Heart right ventricle (tissue), 16 donors: ENCODE results near the gene SORD. TPM values are rescaled to one million over a fixed set of nuclear protein-coding genes. Genes with fewer than 3 reads are reported as not detected.
A peak's percentile ranks its signal among the peaks of the same experiment; 100 is the strongest.
"Not testable (repeated sequence)": the region's sequence is repeated elsewhere in the genome, so short reads cannot be mapped to it uniquely, and the experiment has no call there.

Source experiments
- ATAC-seq, 8 donors: fragments of 200-7000 bp; cut with Tn5 transposase; one replicate each; pipeline ENCODE4 v1.9.1; 2020; ENCODE audit warnings: mild to moderate bottlenecking in 8 of 8, moderate library complexity in 8 of 8, moderate number of reproducible peaks in 1 of 8
- DNase-seq, 2 donors: peaks; one replicate each; pipeline ENCODE4 v3.0.0-alpha.2; 2020
- H3K27ac ChIP-seq, 10 donors: fragments of 200-600 bp; sonication (generic) in 2 of 10; one replicate each; pipeline versions ENCODE4 v1.5.0 to v1.8.0; 2020 to 2022; ENCODE audit warnings: mild to moderate bottlenecking in 3 of 10
- H3K27me3 ChIP-seq, 7 donors: fragments of 200-600 bp; one replicate each; pipeline ENCODE4 v1.8.0; 2021 to 2022; ENCODE audit warnings: mild to moderate bottlenecking in 2 of 7
- H3K36me3 ChIP-seq, 9 donors: fragments of 200-600 bp; sonication (generic) in 1 of 9; one replicate each; pipeline versions ENCODE4 v1.5.0 to v1.8.0; 2020 to 2022; ENCODE audit warnings: mild to moderate bottlenecking in 2 of 9
- H3K4me1 ChIP-seq, 9 donors: fragments of 200-600 bp; sonication (generic) in 1 of 9; one replicate each; pipeline versions ENCODE4 v1.5.0 to v1.8.0; 2020 to 2022; ENCODE audit warnings: mild to moderate bottlenecking in 4 of 9
- H3K4me3 ChIP-seq, 10 donors: fragments of 200-600 bp; sonication (generic) in 2 of 10; one replicate each; pipeline versions ENCODE4 v1.5.0 to v1.8.0; 2020 to 2022; ENCODE audit warnings: mild to moderate bottlenecking in 7 of 10, moderate library complexity in 2 of 10
- H3K9me3 ChIP-seq, 11 donors: fragments of 200-600 bp in 10 of 11; sonication (generic) in 2 of 11; one replicate each; pipeline versions ENCODE4 v1.5.0 to v1.8.0; 2013 to 2022; ENCODE audit warnings: mild to moderate bottlenecking in 2 of 11, control low read depth in 1 of 11, moderate library complexity in 1 of 11
- WGBS, 2 donors: extraction: QIAGEN DNeasy Blood & Tissue Kit; methylation state at CpG; one replicate each; pipeline ENCODE4 v1.1.7; 2013; ENCODE audit warnings: inconsistent platforms in 1 of 2; 5-methylcytosine and 5-hydroxymethylcytosine counted together
- intact Hi-C, 10 donors: fragments of 100-400 bp; cut with DNase I; formaldehyde crosslinking; loops; one replicate each; pipeline versions ENCODE4 v1.11.1 to v1.14.2; 2022
- polyA plus RNA-seq, 2 donors: library from polyadenylated mRNA; stranded (reverse); fragments of 200-250 nt; gene quantifications; one replicate each; pipeline ENCODE4 v1.2.3, GENCODE V29; 2013
- total RNA-seq, 10 donors: library from RNA; stranded (reverse); fragmentation: NEBNext Ultra II Directional in 3 of 10; extraction: Animal tissue kit (Norgen Biotek cat#: 25700) in 3 of 10; gene quantifications; one replicate each; pipeline versions ENCODE4 v1.2.1 to v1.2.4, GENCODE V29; 2021 to 2023
- TF ChIP-seq, protein P1 (sequence below), 9 donors: fragments of 200-600 bp; sonication (generic) in 2 of 9; IDR thresholded peaks; one replicate each; pipeline versions ENCODE4 v1.5.0 to v1.8.0; 2021 to 2022; ENCODE audit warnings: antibody characterized with exemption in 9 of 9, mild to moderate bottlenecking in 5 of 9, moderate library complexity in 1 of 9
- donor health status: Arrhythmogenic right ventricular cardiomyopathy.
- donor health status: ischemic (EF 13 %, LVEDD 7.1; RV severe dilation, severe dysfunction).
- donor health status: healthy with polysubstance abuse.
- donor health status: DM: no; HTN: yes; CAD: no.
- donor health status: DM: no; HTN: no; CAD: no.
- donor health status: ischemic (EF 25% LVEDD 6.9; RV normal size, moderate dysfunction).
- donor health status: ischemic (EF 25% LVEDD 5.7; RV mildly dilated, moderate dysfunction).
- donor health status: healthy.
- donor health status: DM: yes; HTN: yes; CAD: no.
- donor health status: Ischemic cardiomyopathy.
- donor health status: ischemic (EF 35%, LVEDD 5.7; RV mildly dilated, moderate dysfunction).
- donor health status: nonischemic (EF 11% LVEDD 7.7; RV severe dilation, severe dysfunction).
- donor health status: DM: yes; HTN: yes; CAD: no.
- donor health status: PGD.
- donor health status: ischemic (EF 29% LVEDD 5.4; RV normal size, mild dysfunction).
- donor health status: nonischemic (EF 23%, LVEDD 6.1; RV moderate dilation, normal function).

SORD gene
- total and polyA plus RNA-seq, 12 donors, result 2.2 to 15.2 (median 11.1) TPM

DNA sequence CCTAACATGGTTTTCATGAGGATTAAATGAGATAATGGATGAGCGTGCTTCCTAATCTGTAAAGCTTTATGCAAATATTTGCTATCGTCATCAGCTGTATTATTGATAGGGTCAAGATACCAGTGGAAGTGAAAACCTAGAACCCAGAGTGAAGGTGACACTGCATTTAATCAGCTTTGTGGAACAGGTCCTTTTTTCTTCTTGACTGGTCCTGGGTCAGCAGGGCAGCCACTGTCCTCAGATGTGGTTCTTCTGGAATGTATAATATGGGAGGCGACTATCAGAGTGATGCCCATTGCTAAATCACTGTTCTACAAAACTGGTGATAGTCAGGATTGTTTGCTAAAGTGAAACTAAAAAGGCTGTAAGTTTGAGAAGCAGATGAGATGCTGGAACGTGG, 41.4 kb downstream of the SORD start:
- TF ChIP-seq, protein P1, sequence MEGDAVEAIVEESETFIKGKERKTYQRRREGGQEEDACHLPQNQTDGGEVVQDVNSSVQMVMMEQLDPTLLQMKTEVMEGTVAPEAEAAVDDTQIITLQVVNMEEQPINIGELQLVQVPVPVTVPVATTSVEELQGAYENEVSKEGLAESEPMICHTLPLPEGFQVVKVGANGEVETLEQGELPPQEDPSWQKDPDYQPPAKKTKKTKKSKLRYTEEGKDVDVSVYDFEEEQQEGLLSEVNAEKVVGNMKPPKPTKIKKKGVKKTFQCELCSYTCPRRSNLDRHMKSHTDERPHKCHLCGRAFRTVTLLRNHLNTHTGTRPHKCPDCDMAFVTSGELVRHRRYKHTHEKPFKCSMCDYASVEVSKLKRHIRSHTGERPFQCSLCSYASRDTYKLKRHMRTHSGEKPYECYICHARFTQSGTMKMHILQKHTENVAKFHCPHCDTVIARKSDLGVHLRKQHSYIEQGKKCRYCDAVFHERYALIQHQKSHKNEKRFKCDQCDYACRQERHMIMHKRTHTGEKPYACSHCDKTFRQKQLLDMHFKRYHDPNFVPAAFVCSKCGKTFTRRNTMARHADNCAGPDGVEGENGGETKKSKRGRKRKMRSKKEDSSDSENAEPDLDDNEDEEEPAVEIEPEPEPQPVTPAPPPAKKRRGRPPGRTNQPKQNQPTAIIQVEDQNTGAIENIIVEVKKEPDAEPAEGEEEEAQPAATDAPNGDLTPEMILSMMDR (IDR thresholded peaks at IDR 0.05), result no peak

DNA sequence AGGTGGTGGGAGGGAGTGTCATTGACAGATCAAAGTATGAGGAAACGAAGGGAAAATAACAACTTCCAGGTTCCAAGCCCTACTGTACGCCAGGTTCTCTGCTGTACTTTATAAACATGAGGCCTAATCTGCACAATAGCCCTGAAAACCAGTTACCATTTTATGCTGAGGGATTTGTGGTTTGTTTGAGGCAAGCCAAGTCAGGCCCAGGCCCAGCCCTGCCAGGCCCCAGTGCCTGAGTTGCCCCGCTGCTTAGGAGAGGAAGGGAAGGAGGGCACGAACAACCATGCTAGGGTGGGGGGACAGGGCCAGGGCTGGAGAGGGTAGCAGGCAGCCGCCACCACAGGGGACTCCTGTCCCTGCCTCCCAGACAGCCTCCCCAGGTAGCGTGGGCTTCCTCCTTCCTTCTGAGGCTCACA, 47.0 kb downstream of the SORD start:
- H3K4me3 ChIP-seq, H3K9me3 ChIP-seq, intact Hi-C loops, H3K27me3 ChIP-seq, H3K27ac ChIP-seq, DNase-seq, H3K4me1 ChIP-seq: not testable (repeated sequence)
- WGBS, 2 donors, result 87 to 89% methylated on average over 4 of the region's 6 CpGs
- peaks cover 0 to 11% (median 0%) of the 10 kb centered on the region in 9 donors for H3K36me3 ChIP-seq
- ATAC-seq, result peak in 1 of 8 donors; percentile 40

More for the DNA sequence above, 41.4 kb downstream of the SORD start:
- 89 to 91% methylated on average over 4 of the region's 4 CpGs for WGBS, 2 donors
- intact Hi-C loops, result no loop called here
- Histone ChIP-seq H3K36me3 (peaks cover 0 to 9% (median 0%) of the 10 kb centered on the region in 9 donors), H3K4me3 (no peak overlapping the region), H3K27me3 (no peaks in the 10 kb centered on the region), H3K9me3 (peaks cover 0 to under 1% (median 0%) of the 10 kb centered on the region in 11 donors), H3K27ac (no peak overlapping the region), H3K4me1 (peaks cover 0 to 8% (median 0%) of the 10 kb centered on the region in 9 donors)
- DNase-seq (no peak), ATAC-seq (no peak)

DNA sequence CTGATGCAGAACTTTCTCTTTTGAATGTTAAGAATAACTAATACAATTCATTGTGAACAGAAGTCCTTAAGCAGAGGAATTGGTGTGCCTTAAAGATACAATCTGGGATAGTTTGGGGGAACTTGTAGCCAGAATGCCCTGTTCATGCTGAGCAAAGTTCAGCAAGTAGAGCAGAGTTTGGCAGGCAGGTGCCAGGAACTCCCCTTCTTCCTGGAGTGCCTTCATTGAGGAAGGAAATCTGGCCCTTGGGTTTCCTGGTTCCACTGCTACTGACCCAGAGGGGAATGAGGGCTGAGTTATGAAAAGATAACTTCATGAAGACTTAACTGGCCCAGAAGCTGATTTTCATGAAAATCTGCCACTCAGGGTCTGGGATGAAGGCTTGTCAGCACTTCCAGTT, 50.6 kb downstream of the SORD start:
- H3K36me3 ChIP-seq, intact Hi-C loops, H3K27ac ChIP-seq, H3K4me3 ChIP-seq, H3K9me3 ChIP-seq, H3K27me3 ChIP-seq, ATAC-seq, DNase-seq: not testable (repeated sequence)
- peaks cover 0 to 12% (median 0%) of the 10 kb centered on the region in 9 donors for H3K4me1 ChIP-seq

DNA sequence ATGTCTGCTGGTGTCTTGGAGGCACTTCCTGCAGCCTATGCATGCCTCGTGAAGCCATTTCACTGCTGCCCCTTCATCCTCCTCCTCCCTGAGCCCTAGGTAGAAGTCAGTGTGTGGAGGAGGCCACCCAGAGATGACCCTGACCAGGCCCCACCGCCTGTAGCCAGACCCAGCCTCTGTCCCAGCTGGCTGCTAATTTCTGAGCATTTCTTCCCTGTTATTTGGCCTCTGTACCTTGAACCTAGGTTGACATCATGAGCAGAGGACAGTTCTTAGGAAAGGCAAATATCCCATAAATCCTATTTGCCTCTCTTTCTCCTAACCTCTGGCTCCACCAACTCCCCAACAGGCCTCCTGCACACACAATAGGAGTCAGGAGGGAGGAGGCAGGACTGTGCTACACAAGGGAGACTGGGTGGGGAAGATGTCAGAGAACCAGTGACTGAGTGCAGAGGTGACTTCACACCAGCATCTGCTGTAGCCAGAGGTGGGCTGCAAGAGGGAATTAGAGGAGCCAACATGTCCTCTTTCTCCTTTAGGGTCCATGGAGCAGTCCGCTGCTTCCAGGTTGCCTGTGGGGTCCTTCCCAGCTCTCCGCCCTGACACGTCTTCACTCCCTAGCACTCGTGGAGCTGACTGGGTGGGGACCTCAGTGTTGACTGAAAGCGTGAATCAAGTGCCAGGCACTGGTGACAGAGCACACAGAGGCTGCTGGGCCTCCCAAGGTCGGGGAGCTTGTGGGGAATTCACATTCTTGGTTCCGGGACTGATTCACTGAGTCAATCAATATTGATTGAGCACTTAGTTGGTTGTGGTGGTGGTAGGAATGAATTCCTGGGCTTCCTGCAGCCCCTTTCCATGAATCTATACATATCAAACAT, 52.7 kb downstream of the SORD start:
- H3K27ac ChIP-seq, DNase-seq, H3K36me3 ChIP-seq, H3K27me3 ChIP-seq, intact Hi-C loops, H3K9me3 ChIP-seq, ATAC-seq, H3K4me3 ChIP-seq: not testable (repeated sequence)
- peaks cover 0 to 26% (median 2%) of the 10 kb centered on the region in 9 donors for H3K4me1 ChIP-seq
- 94 to 100% methylated on average over 1 of the region's 9 CpGs for WGBS, 2 donors

DNA sequence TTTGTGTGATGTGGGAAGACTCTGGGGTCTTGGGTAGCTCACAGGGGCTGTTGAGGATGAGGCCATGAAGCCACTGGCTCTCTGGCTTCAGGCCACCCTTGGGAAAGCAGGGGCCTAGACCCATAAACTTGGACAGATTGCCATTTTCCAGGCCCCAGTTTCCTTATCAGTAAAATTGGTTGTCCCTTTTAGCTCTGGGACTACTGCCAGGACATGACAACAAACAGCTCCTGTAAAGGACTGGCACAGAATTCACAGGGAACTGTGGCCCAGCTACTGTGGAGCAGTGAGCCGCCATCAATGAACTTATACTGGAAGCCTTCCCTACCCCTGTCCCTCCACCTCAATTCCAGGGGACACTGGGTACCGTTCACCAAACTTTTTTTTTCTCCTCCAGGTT, 54.4 kb downstream of the SORD start:
- peak overlapping the region in 7 of 10 donors; percentile 31 to 52 (median 47) for H3K27ac ChIP-seq
- DNase-seq (peak in 1 of 2 donors; percentile 46), ATAC-seq (peak; percentile 46 to 86 (median 64))
- H3K36me3 ChIP-seq, intact Hi-C loops, H3K27me3 ChIP-seq, H3K4me3 ChIP-seq, H3K9me3 ChIP-seq: not testable (repeated sequence)
- peaks cover 0 to 32% (median 2%) of the 10 kb centered on the region in 9 donors for H3K4me1 ChIP-seq
- 49 to 53% methylated on average over 2 of the region's 2 CpGs for WGBS, 2 donors

DNA sequence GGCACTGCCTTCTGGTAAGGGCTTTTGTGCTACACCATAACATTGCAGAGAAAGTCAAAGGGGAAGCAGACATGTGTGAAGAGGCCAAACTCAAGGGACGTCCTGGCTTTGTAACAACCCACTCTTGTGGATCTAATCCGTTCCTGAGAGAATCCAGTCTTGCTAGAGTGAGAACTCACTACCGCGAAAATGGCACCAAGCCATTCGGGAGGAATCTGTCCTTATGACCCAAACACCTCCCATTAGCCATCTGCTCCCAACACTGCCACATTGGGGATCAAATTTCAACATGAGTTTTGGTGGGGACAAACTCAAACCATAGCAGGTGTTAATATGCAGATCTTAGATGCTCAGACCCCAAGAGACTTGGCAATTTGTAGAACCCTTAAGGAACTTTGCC, 56.2 kb downstream of the SORD start:
- H3K4me1 ChIP-seq, result peaks cover 0 to 32% (median 2%) of the 10 kb centered on the region in 9 donors
- intact Hi-C loops, H3K36me3 ChIP-seq, ATAC-seq, H3K4me3 ChIP-seq, DNase-seq, H3K27me3 ChIP-seq, H3K27ac ChIP-seq, H3K9me3 ChIP-seq: not testable (repeated sequence)
- WGBS, 2 donors, result 29 to 44% methylated on average over 5 of the region's 5 CpGs

DNA sequence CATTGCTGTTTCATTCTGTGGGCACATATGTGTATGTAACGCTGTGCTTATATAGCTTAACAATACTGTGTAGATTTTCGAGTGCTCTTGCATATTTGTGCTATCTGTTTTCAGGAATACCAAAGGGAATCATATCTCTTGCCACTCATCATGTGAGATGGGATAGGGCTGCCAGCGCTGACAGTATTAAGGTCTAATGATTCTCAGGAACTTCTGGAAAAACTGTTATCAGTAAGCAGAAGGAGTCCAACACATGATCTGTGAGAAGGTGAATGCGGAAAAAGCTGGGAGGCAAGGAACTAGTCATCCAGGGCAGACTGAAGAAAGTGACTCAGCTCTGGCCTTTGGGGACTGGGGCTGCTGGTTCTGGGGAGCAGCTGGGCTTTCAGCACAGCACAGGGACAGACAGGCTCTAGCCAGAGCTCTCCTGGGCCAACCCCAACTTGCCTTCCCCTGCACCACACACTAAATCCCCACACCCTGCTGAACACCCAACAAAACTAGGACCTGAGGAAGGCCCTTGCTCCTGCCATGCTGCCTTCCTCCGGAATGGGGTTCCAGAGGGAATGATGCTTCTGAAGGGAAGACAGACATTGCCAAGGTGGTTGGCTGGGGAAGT, 56.7 kb downstream of the SORD start:
- H3K36me3 ChIP-seq, H3K27ac ChIP-seq, DNase-seq, H3K9me3 ChIP-seq, H3K4me3 ChIP-seq, intact Hi-C loops, H3K27me3 ChIP-seq: not testable (repeated sequence)
- ATAC-seq, result peak in 3 of 8 donors; percentile 12 to 63 (median 18)
- 38 to 50% methylated on average over 5 of the region's 5 CpGs for WGBS, 2 donors
- peaks cover 0 to 32% (median 2%) of the 10 kb centered on the region in 9 donors for H3K4me1 ChIP-seq

- H3K4me3 ChIP-seq, DNase-seq, H3K9me3 ChIP-seq, H3K27ac ChIP-seq, H3K36me3 ChIP-seq, intact Hi-C loops, H3K27me3 ChIP-seq: not testable (repeated sequence)
- WGBS, 2 donors, result 55 to 71% methylated on average over 2 of the region's 3 CpGs
- peak; percentile 33 to 69 (median 54) for ATAC-seq
- H3K4me1 ChIP-seq, result peaks cover 0 to 32% (median 2%) of the 10 kb centered on the region in 9 donors
Observed at GRCh38 chr15:45080593-45080992, 57.6 kb downstream of the SORD start.

DNA sequence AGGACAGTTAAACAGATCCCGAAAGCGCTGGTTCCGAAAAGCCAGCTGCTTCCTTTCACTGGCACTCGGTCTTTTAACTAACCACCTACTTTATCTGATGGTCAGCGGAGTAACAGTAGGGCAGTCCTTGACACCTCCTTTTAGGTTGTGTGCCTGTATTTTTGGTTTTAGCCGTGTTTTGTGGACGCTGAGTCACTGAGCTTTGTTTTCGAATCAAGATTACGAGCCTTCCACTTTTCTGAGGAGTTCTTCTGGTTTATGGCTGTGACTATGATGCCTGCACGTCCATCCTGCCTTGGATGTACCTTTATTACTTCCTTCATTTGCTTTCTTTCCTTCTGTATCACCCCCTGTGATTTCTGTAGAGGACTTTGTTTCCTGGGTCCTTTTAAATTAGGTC, 59.4 kb downstream of the SORD start:
- H3K9me3 ChIP-seq, H3K36me3 ChIP-seq, ATAC-seq, H3K4me3 ChIP-seq, intact Hi-C loops, DNase-seq, H3K27ac ChIP-seq: not testable (repeated sequence)
- peaks cover 0 to 11% (median 0%) of the 10 kb centered on the region in 7 donors for H3K27me3 ChIP-seq
- WGBS, 2 donors, result 70 to 71% methylated on average over 9 of the region's 10 CpGs
- peaks cover 0 to 28% (median 2%) of the 10 kb centered on the region in 9 donors for H3K4me1 ChIP-seq
